Neural crest cell (in vitro differentiated cells): ENCODE measurements around the gene MARCHF4. TPM values are rescaled to one million over a fixed set of nuclear protein-coding genes. Genes with fewer than 3 reads are reported as not detected.

ENCODE experiments used
- DNase-seq: peaks from one replicate; pipeline ENCODE4 v3.0.0; 2021; ENCODE audit warnings: low read depth, mixed read lengths, low spot score
- H3K27ac Mint-ChIP-seq: one replicate; pipeline ENCODE4 v1.8.0; 2021; ENCODE audit warnings: mild to moderate bottlenecking, mixed read lengths; ENCODE audit not compliant: unreplicated experiment
- H3K27me3 Mint-ChIP-seq: 2 replicates; pipeline ENCODE4 v1.8.0; 2021; ENCODE audit warnings: low read depth, mild to moderate bottlenecking, mixed read lengths
- H3K36me3 Mint-ChIP-seq: 2 replicates; pipeline ENCODE4 v1.8.0; 2021; ENCODE audit warnings: low read depth, mild to moderate bottlenecking, mixed read lengths
- H3K4me1 Mint-ChIP-seq: 2 replicates; pipeline ENCODE4 v1.8.0; 2021; ENCODE audit warnings: mixed read lengths
- H3K4me3 Mint-ChIP-seq: one replicate; pipeline ENCODE4 v1.8.0; 2021; ENCODE audit warnings: mild to moderate bottlenecking, mixed read lengths
- H3K9me3 Mint-ChIP-seq: 2 replicates; pipeline ENCODE4 v1.8.0; 2021; ENCODE audit warnings: mixed read lengths
- total RNA-seq: library from RNA; stranded (reverse); gene quantifications from 2 replicates; pipeline ENCODE4 v1.2.1, GENCODE V29; 2021
- TF ChIP-seq, protein P1 (sequence below): fragments of 200-600 bp; sonication (generic); conservative IDR thresholded peaks from 2 replicates; pipeline ENCODE4 v1.5.0; 2021; ENCODE audit warnings: antibody characterized with exemption, mild to moderate bottlenecking

Gene MARCHF4
- total RNA-seq, 1 donor from 2014 or later: 0.86 TPM

DNA sequence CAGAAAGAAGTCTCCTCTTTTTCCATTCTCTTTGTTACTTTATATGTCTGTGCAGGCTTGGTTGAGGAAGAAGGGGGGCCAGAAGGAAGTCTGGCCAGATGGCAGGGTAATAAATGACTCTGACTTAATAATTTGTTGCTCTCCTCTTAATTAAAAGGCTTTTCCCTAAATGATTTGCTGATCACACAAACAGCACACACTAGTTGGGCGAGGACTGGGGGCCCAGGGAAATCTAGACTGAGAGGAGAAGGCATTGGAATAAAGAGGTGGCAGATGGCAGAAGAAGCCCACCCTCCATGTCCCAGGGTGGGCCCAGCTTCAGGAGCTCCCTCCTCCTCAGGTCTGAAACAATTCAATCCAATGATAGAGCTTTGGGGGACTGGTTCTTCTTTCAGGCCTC, 27.3 kb upstream of the MARCHF4 start:
- no peaks in the 10 kb centered on the region for H3K9me3 Mint-ChIP-seq
- H3K36me3 Mint-ChIP-seq: no peaks in the 10 kb centered on the region
- no peak overlapping the region for H3K4me3 Mint-ChIP-seq
- TF ChIP-seq, protein P1, sequence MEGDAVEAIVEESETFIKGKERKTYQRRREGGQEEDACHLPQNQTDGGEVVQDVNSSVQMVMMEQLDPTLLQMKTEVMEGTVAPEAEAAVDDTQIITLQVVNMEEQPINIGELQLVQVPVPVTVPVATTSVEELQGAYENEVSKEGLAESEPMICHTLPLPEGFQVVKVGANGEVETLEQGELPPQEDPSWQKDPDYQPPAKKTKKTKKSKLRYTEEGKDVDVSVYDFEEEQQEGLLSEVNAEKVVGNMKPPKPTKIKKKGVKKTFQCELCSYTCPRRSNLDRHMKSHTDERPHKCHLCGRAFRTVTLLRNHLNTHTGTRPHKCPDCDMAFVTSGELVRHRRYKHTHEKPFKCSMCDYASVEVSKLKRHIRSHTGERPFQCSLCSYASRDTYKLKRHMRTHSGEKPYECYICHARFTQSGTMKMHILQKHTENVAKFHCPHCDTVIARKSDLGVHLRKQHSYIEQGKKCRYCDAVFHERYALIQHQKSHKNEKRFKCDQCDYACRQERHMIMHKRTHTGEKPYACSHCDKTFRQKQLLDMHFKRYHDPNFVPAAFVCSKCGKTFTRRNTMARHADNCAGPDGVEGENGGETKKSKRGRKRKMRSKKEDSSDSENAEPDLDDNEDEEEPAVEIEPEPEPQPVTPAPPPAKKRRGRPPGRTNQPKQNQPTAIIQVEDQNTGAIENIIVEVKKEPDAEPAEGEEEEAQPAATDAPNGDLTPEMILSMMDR: no peak
- H3K27me3 Mint-ChIP-seq: no peaks in the 10 kb centered on the region
- DNase-seq: no peak
- H3K27ac Mint-ChIP-seq: no peak overlapping the region
- H3K4me1 Mint-ChIP-seq: peaks cover 7% of the 10 kb centered on the region

DNA sequence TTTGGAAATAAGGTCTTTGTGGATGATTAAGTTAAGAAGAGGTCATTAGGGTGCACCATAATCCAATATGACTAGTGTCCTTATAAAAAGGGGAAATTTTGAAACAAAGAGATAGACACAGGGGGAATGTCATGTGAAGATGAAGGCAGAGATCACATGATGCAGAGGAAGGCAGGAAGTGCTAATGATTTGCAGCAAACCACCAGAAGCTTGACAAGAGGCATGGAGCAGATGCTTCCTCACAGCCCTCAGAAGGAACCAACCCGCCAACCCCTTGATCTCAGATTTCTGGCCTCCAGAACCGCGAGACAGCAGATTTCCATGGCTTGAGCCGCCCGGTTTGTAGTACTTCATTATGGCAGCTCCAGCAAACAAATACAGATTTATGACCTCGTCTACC, 22.6 kb upstream of the MARCHF4 start:
- no peaks in the 10 kb centered on the region for H3K27me3 Mint-ChIP-seq
- H3K27ac Mint-ChIP-seq: no peak overlapping the region
- DNase-seq: no peak
- H3K4me1 Mint-ChIP-seq: peaks cover 5% of the 10 kb centered on the region
- H3K36me3 Mint-ChIP-seq: no peaks in the 10 kb centered on the region
- H3K9me3 Mint-ChIP-seq: no peaks in the 10 kb centered on the region
- TF ChIP-seq, protein P1: no peak
- no peak overlapping the region for H3K4me3 Mint-ChIP-seq

DNA sequence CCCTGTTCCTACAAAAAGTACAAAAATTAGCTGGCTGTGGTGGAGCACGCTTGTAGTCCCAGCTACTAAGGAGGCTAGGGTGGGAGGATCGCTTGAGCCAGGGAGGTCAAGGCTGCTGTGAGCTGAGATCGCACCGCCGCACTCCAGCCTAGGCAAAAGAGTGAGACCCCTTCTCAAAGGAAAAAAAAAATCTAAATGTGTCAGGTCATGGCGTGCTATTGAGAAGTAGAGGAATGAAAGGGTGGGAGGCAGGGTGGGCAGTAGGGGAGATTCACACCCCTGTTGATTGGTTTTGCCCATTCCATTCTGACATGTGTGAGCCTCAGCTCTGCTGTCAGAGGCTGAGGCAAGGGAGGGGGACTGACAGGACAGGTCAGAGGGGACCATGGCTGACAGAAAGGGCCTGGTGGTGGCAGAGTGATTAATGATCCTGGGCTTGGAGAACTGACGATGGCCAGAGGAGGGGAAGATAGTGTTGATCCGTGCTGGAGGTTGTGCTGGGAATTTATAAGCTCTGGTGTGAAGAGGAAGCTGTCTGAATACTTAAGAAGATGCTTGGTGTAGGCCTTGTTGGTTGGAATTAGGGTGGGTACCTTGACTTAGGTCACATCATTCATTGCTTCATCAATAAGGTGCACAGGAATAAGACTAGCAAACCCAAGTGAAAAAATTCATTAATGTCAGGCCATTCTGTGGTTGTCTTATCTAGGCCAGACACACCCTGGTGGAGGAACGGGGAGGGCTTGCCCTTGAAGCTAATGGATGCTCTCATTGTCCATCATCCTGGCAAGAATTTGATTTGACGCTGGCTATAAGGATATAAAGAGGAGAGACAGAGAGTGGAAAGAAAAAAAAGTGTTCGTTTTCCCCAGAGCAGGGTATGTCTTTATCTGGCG, 20.9 kb upstream of the MARCHF4 start:
- no peak for DNase-seq
- H3K27ac Mint-ChIP-seq: no peak overlapping the region
- no peaks in the 10 kb centered on the region for H3K36me3 Mint-ChIP-seq
- H3K4me3 Mint-ChIP-seq: no peak overlapping the region
- peaks cover 3% of the 10 kb centered on the region for H3K27me3 Mint-ChIP-seq
- no peaks in the 10 kb centered on the region for H3K9me3 Mint-ChIP-seq
- TF ChIP-seq, protein P1: no peak
- peaks cover 5% of the 10 kb centered on the region for H3K4me1 Mint-ChIP-seq

DNA sequence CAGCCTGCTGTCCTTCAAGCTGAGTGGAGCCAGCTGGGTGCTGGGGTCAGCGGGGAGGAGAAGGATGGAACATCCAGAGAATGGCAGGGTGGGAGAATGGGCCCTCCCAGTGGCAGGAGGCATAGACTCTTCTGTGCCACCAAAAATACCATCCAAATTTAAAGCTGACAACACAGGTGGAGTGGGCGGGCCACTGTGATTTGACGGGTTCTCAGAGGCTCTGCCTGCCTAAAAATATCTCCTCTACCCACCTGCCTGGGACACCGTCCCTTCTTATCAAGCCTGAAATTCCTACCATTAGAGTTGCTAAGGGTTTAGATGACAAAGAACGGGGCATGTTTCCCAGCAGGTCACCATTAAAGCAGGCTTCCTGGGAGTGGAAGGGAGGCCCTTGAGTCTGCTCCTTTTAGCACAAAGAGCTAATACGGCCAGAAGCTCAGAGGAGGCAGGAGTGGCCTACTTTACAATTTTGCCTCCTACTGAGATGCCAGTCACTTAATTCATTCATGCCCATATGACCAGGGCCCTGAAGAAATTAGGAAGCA, 19.8 kb upstream of the MARCHF4 start:
- no peak overlapping the region for H3K4me3 Mint-ChIP-seq
- peaks cover 5% of the 10 kb centered on the region for H3K4me1 Mint-ChIP-seq
- no peak overlapping the region for H3K27ac Mint-ChIP-seq
- TF ChIP-seq, protein P1: no peak
- DNase-seq: no peak
- H3K27me3 Mint-ChIP-seq: peaks cover 3% of the 10 kb centered on the region
- H3K36me3 Mint-ChIP-seq: no peaks in the 10 kb centered on the region
- H3K9me3 Mint-ChIP-seq: no peaks in the 10 kb centered on the region

DNA sequence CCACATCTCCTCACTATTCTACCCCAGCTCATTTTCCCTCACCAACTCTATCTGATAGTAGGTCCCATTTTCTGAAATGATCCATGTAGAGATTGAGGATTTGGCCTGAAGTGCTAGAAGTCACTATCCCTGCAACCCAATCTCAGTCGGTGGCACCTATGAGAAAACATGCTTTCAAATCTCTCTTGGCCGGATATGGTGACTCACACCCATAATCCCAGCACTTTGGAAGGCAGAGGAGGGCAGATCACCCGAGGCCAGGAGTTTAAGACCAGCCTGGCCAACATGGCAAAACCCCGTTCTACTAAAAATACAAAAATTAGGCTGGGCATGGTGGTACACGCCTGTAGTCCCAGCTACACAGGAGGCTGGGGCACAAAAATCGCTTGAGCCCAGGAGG, 19.1 kb upstream of the MARCHF4 start:
- Mint-ChIP-seq H3K9me3 (no peaks in the 10 kb centered on the region), H3K4me1 (peaks cover 5% of the 10 kb centered on the region), H3K4me3 (no peak overlapping the region), H3K27ac (no peak overlapping the region), H3K27me3 (peaks cover 3% of the 10 kb centered on the region), H3K36me3 (no peaks in the 10 kb centered on the region)
- DNase-seq: no peak
- TF ChIP-seq, protein P1: no peak
